ENCODE results near the gene RAET1G.
A peak's percentile ranks its signal among the peaks of the same experiment; 100 is the strongest.
"Not testable (repeated sequence)": the region's sequence is repeated elsewhere in the genome, so short reads cannot be mapped to it uniquely, and the experiment has no call there.

RAET1G gene

GRCh38 chr6:149963462-149964307 lies 40.8 kb upstream of the RAET1G start, which contains the start of gene ULBP1:
TSS of gene ULBP1 (plus strand) at chr6:149963943. CDS start at chr6:149964050, 107 bp downstream.
- TF ChIP-seq, protein P1, sequence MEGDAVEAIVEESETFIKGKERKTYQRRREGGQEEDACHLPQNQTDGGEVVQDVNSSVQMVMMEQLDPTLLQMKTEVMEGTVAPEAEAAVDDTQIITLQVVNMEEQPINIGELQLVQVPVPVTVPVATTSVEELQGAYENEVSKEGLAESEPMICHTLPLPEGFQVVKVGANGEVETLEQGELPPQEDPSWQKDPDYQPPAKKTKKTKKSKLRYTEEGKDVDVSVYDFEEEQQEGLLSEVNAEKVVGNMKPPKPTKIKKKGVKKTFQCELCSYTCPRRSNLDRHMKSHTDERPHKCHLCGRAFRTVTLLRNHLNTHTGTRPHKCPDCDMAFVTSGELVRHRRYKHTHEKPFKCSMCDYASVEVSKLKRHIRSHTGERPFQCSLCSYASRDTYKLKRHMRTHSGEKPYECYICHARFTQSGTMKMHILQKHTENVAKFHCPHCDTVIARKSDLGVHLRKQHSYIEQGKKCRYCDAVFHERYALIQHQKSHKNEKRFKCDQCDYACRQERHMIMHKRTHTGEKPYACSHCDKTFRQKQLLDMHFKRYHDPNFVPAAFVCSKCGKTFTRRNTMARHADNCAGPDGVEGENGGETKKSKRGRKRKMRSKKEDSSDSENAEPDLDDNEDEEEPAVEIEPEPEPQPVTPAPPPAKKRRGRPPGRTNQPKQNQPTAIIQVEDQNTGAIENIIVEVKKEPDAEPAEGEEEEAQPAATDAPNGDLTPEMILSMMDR (IDR thresholded peaks at IDR 0.05; ENCODE audit: insufficient read depth, low read depth, low read length, missing control alignments): peak; percentile 10
- H3K4me3 ChIP-seq (ENCODE audit: low read length): peak within 1 kb of the TSS; percentile 53
- peak; percentile 89 for DNase-seq (ENCODE audit: low read depth)

DNA sequence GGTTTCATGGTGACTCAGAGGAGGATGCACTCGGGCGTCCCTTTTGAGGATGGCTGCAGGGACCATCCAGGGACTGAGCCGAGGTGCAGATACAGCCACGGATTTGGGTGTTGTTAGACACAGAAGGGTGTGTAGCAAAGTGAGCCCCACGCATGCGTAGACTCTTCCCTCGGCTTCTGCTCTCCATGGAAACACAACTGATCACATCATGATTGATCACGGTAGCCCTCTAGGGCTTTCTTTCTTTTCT lies 40.2 kb upstream of the RAET1G start:
- H3K4me3 ChIP-seq (ENCODE audit: low read length): peak overlapping the region; percentile 53
- DNase-seq (ENCODE audit: low read depth): peak; percentile 37

DNA sequence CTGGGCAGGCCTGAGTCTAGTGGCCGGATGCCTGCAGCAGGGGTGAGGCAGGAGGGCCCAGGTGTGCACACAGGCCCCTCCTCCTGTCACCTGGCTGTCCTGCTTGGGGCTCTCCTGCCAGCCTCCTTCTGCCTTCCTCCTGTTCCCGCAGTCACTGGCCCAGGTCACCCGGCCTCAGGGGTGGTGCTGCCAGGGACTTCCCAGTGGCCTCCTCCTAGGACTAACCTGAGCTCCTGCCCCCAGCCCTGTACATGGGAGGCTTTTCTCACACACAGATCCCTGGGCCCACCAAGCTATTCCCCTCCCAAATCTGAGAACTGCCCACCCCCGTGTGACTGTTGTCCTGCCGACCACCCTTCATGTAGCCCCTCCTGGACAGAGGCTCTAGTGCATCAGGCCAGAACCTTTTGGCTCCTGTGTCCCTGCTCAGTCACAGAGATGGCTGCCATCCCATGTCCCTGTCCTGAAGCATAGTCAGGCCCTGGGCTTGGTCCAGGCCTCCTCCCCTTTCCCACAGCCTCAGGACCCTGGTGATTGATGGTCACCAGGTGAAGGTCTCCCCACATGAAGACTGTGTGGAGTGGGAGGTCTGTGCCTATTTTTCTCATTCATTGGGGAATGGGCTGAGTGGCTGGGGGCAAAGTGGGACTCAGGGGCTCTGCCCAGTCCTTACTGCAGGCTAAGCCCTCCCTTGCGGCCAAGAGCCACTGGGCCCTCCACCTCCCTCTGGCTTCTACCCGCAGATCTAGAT lies 39.7 kb upstream of the RAET1G start:
- H3K4me3 ChIP-seq (ENCODE audit: low read length): no peak overlapping the region
- no peak for DNase-seq (ENCODE audit: low read depth)

More for the DNA sequence above, 40.2 kb upstream of the RAET1G start:
- TF ChIP-seq, protein P1 (IDR thresholded peaks at IDR 0.05; ENCODE audit: insufficient read depth, low read depth, low read length, missing control alignments): no peak

GRCh38 chr6:149961728-149962425 lies 39.0 kb upstream of the RAET1G start:
- TF ChIP-seq, protein P1 (IDR thresholded peaks at IDR 0.05; ENCODE audit: insufficient read depth, low read depth, low read length, missing control alignments): no peak
- peak; percentile 30 for DNase-seq (ENCODE audit: low read depth)
- H3K4me3 ChIP-seq (ENCODE audit: low read length): no peak overlapping the region

More for the DNA sequence above, 39.7 kb upstream of the RAET1G start:
- TF ChIP-seq, protein P1 (IDR thresholded peaks at IDR 0.05; ENCODE audit: insufficient read depth, low read depth, low read length, missing control alignments): no peak

- H3K4me3 ChIP-seq (ENCODE audit: low read length): no peak overlapping the region
- TF ChIP-seq, protein P1 (IDR thresholded peaks at IDR 0.05; ENCODE audit: insufficient read depth, low read depth, low read length, missing control alignments): no peak
- DNase-seq (ENCODE audit: low read depth): no peak
Measured at GRCh38 chr6:149960488-149960887, 37.6 kb upstream of the RAET1G start.

- not testable (repeated sequence) for H3K4me3 ChIP-seq (ENCODE audit: low read length); DNase-seq (ENCODE audit: low read depth)
Measured at GRCh38 chr6:149959806-149960205, 36.9 kb upstream of the RAET1G start.

DNA sequence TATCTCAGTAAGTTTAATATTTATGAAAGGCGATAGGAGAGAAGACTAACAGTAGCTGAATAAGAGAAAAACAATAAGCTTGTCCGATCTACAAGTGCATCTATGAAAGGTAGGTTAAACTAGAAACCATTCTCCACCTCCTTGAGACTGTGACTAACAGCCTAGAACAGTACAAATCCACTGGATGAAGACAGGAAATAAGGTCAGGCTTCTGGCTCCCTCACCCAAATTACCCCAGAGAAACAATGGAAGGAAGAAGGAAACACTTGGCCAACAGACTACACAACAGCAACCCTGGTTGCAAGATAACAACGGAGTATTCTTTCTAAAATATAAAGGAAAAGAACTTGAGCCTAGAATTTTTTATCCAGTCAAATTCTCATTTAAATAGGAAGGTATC lies 35.2 kb upstream of the RAET1G start:
- not testable (repeated sequence) for H3K4me3 ChIP-seq (ENCODE audit: low read length); DNase-seq (ENCODE audit: low read depth)

GRCh38 chr6:149955654-149956317 lies 32.9 kb upstream of the RAET1G start:
- DNase-seq (ENCODE audit: low read depth): not testable (repeated sequence)

GRCh38 chr6:149954984-149955653 lies 32.2 kb upstream of the RAET1G start:
- not testable (repeated sequence) for DNase-seq (ENCODE audit: low read depth); H3K4me3 ChIP-seq (ENCODE audit: low read length)

More at GRCh38 chr6:149955654-149956317, 32.9 kb upstream of the RAET1G start:
- H3K4me3 ChIP-seq (ENCODE audit: low read length): not testable (repeated sequence)

- DNase-seq (ENCODE audit: low read depth); H3K4me3 ChIP-seq (ENCODE audit: low read length): not testable (repeated sequence)
Measured at GRCh38 chr6:149954328-149954983, 31.5 kb upstream of the RAET1G start.

All from epithelial cell of esophagus (primary cell).